GM20431 (cell line): ENCODE results near the gene ZNF212.

Source experiments
- in situ Hi-C: fragments of 300-500 bp; cut with MseI, MboI; formaldehyde crosslinking; loops from one replicate; pipeline ENCODE4 v1.15.0; 2020; ENCODE audit warnings: low sequenced_read_pairs; ENCODE audit not compliant: unreplicated experiment

ZNF212 gene

GRCh38 chr7:149239345-149240143 lies at the start of gene ZNF212:
TSS of gene ZNF212 (plus strand) at chr7:149239651. CDS start at chr7:149239779, 128 bp downstream.
- in situ Hi-C loops: no loop called here

GRCh38 chr7:149191851-149192250 lies 47.6 kb upstream of the ZNF212 start:
- in situ Hi-C loops: no loop called here

DNA sequence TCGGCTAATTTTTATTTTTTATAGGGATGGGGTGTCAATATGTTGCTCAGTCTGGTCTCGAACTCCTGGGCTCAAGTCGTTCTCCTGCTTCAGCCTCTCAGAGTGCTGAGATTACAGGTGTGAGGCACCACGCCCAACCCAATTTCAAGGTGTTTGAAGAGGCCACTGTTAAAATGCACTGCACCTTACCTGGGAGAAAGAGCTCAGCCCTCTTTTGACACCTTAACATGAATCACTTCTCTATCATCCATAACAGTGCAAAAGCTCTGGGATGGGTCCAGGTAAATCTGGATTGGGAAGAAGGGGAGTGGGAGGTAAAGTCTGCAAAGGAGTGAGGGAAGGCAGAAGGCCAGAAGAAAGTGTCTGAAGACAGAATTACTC lies 44.7 kb upstream of the ZNF212 start:
- in situ Hi-C loops: no loop called here

DNA sequence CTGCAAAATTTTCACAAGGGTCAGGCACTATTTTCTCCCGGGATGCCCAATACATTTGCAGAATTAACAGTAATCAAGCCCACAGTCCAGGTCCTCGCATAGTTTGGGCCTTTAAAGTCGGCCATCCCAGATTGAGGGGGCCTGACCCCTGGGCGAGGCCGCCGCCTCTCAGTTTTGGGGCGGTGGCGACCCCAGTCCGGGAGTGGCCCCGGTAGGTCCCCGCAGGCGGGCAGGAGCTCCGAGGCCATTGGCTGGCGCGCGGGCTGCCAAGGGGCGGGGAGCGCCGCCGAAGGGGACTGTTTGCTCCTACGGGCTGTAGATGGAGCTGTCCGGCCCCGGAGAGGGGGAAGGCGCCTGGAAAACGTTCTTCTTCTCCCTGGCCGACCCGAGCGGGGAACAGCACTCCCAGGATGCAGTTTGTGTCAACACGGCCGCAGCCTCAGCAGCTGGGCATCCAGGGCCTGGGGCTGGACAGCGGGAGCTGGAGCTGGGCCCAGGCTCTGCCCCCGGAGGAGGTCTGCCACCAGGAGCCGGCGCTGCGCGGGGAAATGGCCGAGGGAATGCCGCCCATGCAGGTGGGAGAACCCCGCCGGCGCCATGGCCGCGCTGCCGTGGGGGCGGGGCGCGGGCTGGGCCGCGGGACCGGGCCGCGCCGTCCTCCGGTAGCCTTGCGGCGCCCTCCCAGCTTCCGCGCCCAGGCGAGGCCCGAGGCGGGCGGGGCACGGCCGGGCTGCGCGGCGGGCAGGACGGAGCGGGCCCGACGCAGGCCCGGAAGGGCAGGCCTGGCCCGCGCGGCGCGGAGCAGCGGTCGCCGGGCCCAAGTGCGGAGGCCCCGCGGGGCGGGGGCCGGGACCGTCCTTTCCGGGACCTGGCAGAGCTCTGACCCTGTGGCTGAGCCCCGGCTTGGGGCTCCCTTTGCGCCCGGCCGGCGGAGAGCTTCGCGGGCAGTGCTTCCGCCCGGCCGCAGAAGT lies 44.0 kb upstream of the ZNF212 start, which contains the start of gene ZNF282:
Gene ZNF282, plus strand, starts transcription at position 367 of the 971 bp plus-strand sequence. Its CDS starts 44 bp downstream, at position 411.
- in situ Hi-C loops: no loop called here

- in situ Hi-C loops: no loop called here
Measured at GRCh38 chr7:149196151-149196704, 43.2 kb upstream of the ZNF212 start.

GRCh38 chr7:149196705-149197171 lies 42.7 kb upstream of the ZNF212 start:
- in situ Hi-C loops: no loop called here

GRCh38 chr7:149197675-149198074 lies 41.8 kb upstream of the ZNF212 start:
- in situ Hi-C loops: no loop called here

GRCh38 chr7:149198161-149198816 lies 41.2 kb upstream of the ZNF212 start:
- in situ Hi-C loops: no loop called here

- in situ Hi-C loops: no loop called here
Measured at GRCh38 chr7:149199234-149199995, 40.0 kb upstream of the ZNF212 start.

DNA sequence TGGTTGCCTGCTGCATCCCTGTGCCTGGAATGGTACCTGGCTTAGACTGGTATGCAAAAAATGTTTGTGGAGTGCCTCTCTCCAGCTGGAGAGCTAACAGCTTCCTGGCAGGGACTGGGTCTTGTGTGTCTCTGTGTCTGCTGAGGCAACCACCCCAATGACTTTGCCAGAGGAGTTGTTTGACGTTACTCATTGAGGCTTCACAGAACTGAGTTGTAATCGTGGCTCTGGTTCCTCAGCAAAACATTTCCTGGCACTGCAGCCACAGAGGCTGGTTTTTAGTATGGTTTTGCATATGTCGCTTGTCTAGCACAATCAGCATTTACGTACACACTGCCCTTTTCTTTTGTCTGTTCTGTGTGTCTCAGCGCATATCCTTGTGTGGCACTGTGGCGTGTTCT lies 36.6 kb upstream of the ZNF212 start:
- in situ Hi-C loops: no loop called here

- in situ Hi-C loops: no loop called here
Measured at GRCh38 chr7:149205690-149206381, 33.6 kb upstream of the ZNF212 start.

DNA sequence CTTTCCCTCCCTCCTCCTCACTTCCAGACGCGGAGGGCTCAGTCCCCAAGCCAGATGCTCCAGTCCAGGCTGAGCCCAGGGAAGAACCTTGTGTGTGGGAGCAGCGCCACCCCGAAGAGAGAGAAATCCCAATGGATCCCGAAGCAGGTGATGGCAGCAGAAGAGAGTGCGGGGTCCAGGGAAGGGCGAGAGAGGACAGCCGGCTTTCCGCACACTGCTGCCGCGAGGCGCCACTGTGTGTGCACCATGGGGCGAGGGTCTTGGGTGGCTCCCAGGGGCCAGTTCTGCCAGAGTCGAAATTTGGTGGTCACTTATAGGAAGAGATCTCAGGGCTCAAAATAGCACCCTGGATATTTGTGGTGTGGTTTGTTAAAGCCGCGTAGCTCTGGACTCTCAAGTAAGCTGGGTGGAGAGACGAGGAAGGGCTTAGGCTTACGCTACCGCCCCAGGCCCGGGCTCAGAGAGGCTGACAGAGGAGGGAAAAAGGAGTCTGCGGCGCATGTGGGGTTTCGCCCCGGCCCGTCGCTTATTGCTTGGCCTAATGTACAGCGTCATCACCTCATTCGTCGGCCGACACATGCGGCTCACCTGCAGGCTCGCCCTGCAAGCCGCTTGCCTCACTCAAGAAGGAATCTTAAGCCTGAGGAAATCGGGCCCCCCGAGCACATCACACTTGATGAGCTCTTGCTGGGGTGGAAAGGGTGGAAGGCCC lies 32.0 kb upstream of the ZNF212 start:
- in situ Hi-C loops: no loop called here

GRCh38 chr7:149209518-149210269 lies 29.8 kb upstream of the ZNF212 start:
- in situ Hi-C loops: no loop called here

- in situ Hi-C loops: no loop called here
Measured at GRCh38 chr7:149210551-149210950, 28.9 kb upstream of the ZNF212 start.

GRCh38 chr7:149214020-149214720 lies 25.3 kb upstream of the ZNF212 start:
- in situ Hi-C loops: no loop called here

DNA sequence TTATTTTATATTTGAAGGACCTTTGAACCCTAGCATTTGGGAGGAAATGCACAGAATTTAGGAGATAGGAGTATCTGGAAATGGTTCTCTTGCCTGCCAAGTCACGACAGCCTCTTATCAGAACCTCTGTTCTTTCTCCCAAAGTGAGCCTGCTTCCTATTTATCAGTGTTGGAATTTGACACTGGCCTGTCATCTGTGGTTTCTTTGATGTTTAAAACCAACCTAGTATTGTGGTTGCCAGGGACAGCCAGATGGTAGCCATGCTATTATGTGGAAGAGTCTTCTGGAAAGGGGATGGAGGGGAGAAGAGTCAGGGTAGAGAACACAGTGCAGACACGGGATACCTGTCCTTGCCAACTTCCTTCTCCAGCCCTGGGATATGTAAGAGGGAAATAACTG lies 23.0 kb upstream of the ZNF212 start:
- in situ Hi-C loops: no loop called here

DNA sequence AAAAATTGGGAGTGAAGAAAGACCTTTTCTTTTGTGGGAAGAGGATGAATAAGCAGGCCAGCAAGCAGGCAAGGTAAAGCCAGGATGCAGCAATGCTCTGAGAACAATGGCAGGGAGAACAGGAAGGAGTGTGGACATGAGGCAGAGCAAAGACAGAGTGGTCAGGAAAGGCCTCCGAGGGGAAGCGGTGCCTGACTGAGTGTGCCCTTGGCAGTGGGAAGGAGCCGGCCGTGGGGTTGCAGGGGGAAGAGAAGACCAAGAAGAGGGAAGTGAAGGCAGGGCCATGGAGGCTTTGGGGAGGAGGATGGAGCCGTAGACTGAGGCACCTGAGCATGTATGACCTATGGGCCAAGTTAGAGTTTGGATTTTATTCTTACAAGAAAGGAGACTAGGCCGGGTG lies 21.9 kb upstream of the ZNF212 start:
- in situ Hi-C loops: no loop called here
